ENCODE data around the gene COL23A1. TPM values are rescaled to one million over a fixed set of nuclear protein-coding genes. Genes with fewer than 3 reads are reported as not detected.

The COL23A1 gene
- total and polyA plus RNA-seq, 2 of the 8 experiments (the other 6 are each of a cell fraction or from before 2014, with no cell fraction given) = 3.1 to 4.7 TPM

DNA sequence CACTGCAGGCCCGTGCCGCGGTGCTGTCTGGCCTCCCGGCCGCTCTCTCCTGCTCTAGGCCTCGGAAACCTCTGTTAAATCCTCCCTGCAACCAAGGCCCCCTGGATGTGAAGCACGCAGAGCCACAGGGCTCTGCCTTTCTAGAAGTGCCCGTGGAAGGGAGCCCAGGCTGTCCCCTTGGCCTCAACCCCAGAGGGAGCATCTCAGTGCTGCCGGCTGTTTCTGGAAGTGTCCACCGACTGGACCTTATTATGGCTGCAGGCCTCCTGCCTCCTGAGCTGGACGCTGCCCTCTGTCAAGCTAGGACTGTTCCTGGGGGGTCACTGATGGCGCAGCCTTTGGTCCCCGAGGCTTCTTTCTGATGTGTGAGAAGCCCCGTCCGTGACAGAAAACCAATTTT is 317.2 kb downstream of the COL23A1 start:
- no peaks in the 10 kb centered on the region for H3K79me1 ChIP-seq (ENCODE audit: low read depth, low read length)
- 88% methylated on average over 15 of the region's 15 CpGs; no CpG with 5 or more reads in 1 of the 2 experiments for WGBS, 2 experiments (ENCODE audit: extremely low coverage in 1 of 2, insufficient coverage in 1 of 2, insufficient read length in 1 of 2, insufficient replicate concordance in 2 of 2, low coverage in 1 of 2, low lambda C conversion rate in 2 of 2, missing lambda C conversion rate in 1 of 2)
- peaks cover 6% of the 10 kb centered on the region; the same call in 1 of the 2 replicates for H3K23me2 ChIP-seq (ENCODE audit: low read depth, low read length)
- H3K27me3 ChIP-seq (replicated peaks in 1 of 4; ENCODE audit: control insufficient read depth in 3 of 4, extremely low read depth in 1 of 4, insufficient read depth in 3 of 4, low read length in 3 of 4) = 0 out of 7 replicates have a peak, but pooled peaks cover 0 to under 1% (median 0%) of the 10 kb centered on the region in 4 experiments
- H3K56ac ChIP-seq (replicated peaks; ENCODE audit: insufficient read length, low read depth, low read length) = no peak overlapping the region
- TF ChIP-seq GTF2F1 (IDR thresholded peaks at IDR 0.05; ENCODE audit: borderline replicate concordance, low read depth, low read length) (no peak), TCF12 (IDR thresholded peaks at IDR 0.05; ENCODE audit: low read depth, low read length) (no peak), YY1 (IDR thresholded peaks at IDR 0.05; ENCODE audit: low read depth, low read length) (no peak), MAFK (IDR thresholded peaks at IDR 0.05; ENCODE audit: low read depth, low read length) (no peak), POLR2A (IDR thresholded peaks at IDR 0.05; ENCODE audit: control extremely low read depth in 1 of 2, low read depth in 2 of 2, low read length in 2 of 2) (no peak), TAF1 (IDR thresholded peaks at IDR 0.05; ENCODE audit: low read depth, low read length) (no peak), RFX5 (IDR thresholded peaks at IDR 0.05; ENCODE audit: borderline replicate concordance, low read depth, low read length) (no peak), RBBP5 (IDR thresholded peaks at IDR 0.05; ENCODE audit: borderline replicate concordance, low read depth, low read length) (no peak), BACH1 (IDR thresholded peaks at IDR 0.05; ENCODE audit: low read length) (no peak)
- H3K79me2 ChIP-seq (ENCODE audit: control insufficient read depth in 1 of 2, insufficient read depth in 2 of 2, low read length in 2 of 2) = no peaks in the 10 kb centered on the region
- H2AK5ac ChIP-seq (ENCODE audit: low read depth, low read length) = no peak overlapping the region
- H4K91ac ChIP-seq (replicated peaks; ENCODE audit: insufficient read length, low read length) = no peak overlapping the region
- DNase-seq (ENCODE audit: low read depth in 1 of 2, low spot score in 2 of 2) (no peak), FAIRE-seq (no peak)
- ChIA-PET POLR2A (ENCODE audit: partially characterized antibody) (no interaction called here), CTCF (ENCODE audit: partially characterized antibody) (interaction anchor here (1.3 to 3.7 kb wide), 3 partner anchors 10 to 38 kb away, joined by 3 to 38 read pairs (median 8); no protein-coding TSS in a partner anchor)
- no peak overlapping the region; the same call in 1 of the 2 replicates for H2BK5ac ChIP-seq (ENCODE audit: low read depth, low read length)
- no peak overlapping the region for H3K4me2 ChIP-seq (ENCODE audit: insufficient read depth in 1 of 2, low read depth in 2 of 2, low read length in 2 of 2)
- H4K20me1 ChIP-seq (replicated peaks in 1 of 2; ENCODE audit: control insufficient read depth in 1 of 2, insufficient read depth in 2 of 2, low read length in 2 of 2) = peaks cover 0 to 3% of the 10 kb centered on the region in 2 experiments
- no peak overlapping the region for H3K9ac ChIP-seq (replicated peaks in 1 of 4; ENCODE audit: extremely low read depth in 1 of 4, low read depth in 3 of 4, low read length in 3 of 4)
- H2BK15ac ChIP-seq (ENCODE audit: low read length) = no peak overlapping the region
- H4K5ac ChIP-seq (ENCODE audit: insufficient read length, low read depth, low read length) = no peak overlapping the region
- no peak overlapping the region for H3K23ac ChIP-seq (ENCODE audit: insufficient read length)
- no peak overlapping the region for H2BK20ac ChIP-seq (ENCODE audit: low read length)
- no peak overlapping the region for H2AFZ ChIP-seq (ENCODE audit: low read length)
- no peak overlapping the region for H3K27ac ChIP-seq (ENCODE audit: low read depth, low read length)
- H3K9me3 ChIP-seq (ENCODE audit: insufficient read depth in 2 of 2, low read depth in 1 of 2, low read length in 1 of 2) = no peaks in the 10 kb centered on the region
- no peak overlapping the region for H3K14ac ChIP-seq (ENCODE audit: insufficient read length)
- H4K8ac ChIP-seq (ENCODE audit: extremely low read depth, insufficient read depth, low read length) = no peak overlapping the region
- H3K4ac ChIP-seq (replicated peaks; ENCODE audit: insufficient read length, low read depth, low read length) = no peak overlapping the region
- H3K4me1 ChIP-seq (replicated peaks in 1 of 4; ENCODE audit: control insufficient read depth in 3 of 4, insufficient read depth in 4 of 4, low read length in 3 of 4) = no peaks in the 10 kb centered on the region
- no peak overlapping the region for H3K4me3 ChIP-seq (ENCODE audit: extremely low read depth in 1 of 4, insufficient read depth in 2 of 4, low read depth in 3 of 4, low read length in 4 of 4)
- no peak overlapping the region for H3K18ac ChIP-seq (ENCODE audit: extremely low read depth, low read length)
- H3K36me3 ChIP-seq (ENCODE audit: control insufficient read depth in 2 of 4, insufficient read depth in 4 of 4, low read length in 3 of 4) = no peaks in the 10 kb centered on the region
- H2BK120ac ChIP-seq (replicated peaks; ENCODE audit: low read depth, low read length) = no peak overlapping the region
- no peak overlapping the region for H2BK12ac ChIP-seq (ENCODE audit: low read depth, low read length)

All from H1 (cell line).